GM21367 (cell line): Measurements from ENCODE around the gene AAK1.
"Not testable (repeated sequence)": the region's sequence is repeated elsewhere in the genome, so short reads cannot be mapped to it uniquely, and the experiment has no call there.

Source experiments
- ATAC-seq: cut with Tn5 transposase; IDR thresholded peaks from one replicate; pipeline ENCODE4 v1.9.1; 2021; ENCODE audit not compliant: unreplicated experiment

Gene AAK1

GRCh38 chr2:69576880-69577279 is 66.7 kb downstream of the AAK1 start:
- ATAC-seq = no peak

- no peak for ATAC-seq
These were observed 67.6 kb downstream of the AAK1 start for GRCh38 chr2:69575926-69576325.

DNA sequence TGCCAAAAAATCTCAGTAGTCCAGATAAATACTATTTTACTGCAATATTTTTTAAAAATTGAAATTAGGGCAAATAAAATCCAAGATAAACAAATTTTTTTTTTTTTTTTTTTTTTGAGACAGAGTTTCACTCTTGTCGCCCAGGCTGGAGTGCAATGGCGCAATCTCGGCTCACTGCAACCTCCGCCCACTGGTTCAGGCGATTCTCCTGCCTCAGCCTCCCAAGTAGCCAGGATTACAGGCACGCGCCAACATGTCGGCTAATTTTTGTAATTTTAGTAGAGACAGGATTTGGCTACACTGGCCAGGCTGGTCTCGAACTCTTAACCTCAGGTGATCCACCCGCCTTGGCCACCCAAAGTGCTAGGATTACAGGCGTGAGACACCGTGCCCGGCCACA is 68.2 kb downstream of the AAK1 start:
- not testable (repeated sequence) for ATAC-seq

DNA sequence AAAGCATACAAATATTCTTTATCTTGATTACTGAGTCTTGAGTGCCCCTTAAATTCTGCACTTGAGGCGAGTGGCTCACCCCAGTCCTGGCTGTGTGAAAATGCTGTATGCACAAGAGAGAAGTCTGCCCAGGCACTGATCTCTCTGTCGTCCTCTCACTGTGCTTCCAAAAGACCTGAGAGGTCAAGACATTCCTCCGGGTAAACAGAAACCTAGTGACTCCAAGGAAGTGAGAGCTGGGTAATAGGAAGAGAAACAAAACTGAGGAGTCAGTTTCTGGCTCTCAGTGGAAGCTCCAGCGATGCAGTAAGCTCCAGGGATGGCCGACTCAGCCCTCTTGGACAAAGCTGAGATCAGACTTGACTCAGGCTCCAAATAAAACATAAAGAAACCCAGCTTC is 70.9 kb downstream of the AAK1 start:
- no peak for ATAC-seq

DNA sequence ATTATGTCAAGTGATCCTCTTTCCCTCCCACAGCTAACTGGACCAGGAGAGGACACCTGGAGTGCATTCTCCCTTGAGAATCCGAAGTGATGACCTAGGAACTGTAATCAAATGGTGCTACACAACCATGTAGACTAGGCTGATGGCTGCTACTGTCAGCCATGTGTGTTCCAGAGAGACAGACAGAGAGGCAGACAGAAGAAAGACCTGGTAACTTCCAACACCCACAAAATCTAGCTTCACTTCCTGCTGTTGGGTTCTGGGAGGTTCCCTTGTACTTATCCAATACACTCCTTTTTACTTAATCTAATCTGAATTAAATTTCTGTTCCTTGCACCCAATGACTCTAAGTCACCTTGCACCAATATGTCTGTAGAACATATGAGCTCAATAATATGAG is 72.3 kb downstream of the AAK1 start:
- no peak for ATAC-seq

DNA sequence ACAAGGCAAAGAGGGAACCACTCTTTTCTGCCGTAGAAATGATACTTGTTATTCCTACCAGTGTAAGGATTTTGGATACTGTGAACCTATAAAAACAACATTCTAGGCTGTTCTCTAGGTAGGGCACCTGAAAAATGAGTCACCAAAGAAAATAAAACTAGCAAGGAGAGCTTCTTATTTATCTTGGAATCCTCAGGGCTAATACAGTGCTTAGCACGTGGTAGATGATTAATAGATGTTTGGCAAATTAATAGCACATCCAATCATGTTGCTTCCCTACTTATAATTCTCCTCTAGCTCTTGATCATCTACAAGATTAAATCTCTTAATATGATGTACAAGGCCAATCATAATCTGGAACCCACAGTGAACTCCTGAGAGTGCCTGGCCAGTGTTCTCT is 73.1 kb downstream of the AAK1 start:
- ATAC-seq = no peak

DNA sequence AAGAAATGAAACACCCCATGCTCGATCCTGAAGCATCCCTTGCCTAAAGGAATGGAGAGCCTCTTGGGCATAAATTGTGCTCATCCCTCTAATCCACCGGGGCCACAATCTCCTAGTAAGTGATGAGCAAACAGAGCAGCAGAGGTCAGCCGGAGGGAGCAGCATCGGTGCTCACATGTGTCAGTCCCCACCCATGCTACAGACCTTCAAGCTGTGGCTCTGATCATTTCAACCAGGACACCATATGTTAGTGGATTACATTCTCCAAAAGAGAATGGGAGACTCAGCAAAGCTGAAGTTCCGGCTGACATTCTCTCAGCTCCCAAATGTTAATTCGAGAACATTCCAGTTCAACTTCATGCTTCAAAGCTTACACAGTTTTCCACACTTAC is 75.6 kb downstream of the AAK1 start:
- no peak for ATAC-seq

- ATAC-seq = no peak
These were observed 76.2 kb downstream of the AAK1 start for GRCh38 chr2:69567157-69567908.

DNA sequence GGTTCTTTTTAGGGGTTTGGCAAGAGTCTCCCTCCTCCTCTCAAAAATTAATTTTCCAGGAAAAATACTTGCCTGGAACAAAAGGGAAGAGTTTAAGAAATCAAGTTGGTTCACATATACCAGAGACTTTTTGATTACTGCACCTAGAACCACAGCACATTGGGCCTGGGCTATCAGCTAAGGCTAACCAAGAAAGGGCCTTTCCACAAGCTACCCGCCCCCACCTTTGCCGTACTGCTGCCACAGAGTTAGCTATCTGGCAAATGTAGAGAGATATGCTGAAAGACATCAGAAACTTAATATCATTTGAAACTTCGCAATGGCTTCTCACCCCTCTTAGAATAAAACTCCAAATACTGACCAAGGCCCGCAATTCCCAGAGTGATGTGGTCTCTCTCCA is 76.9 kb downstream of the AAK1 start:
- ATAC-seq = no peak

GRCh38 chr2:69565431-69565839 is 78.1 kb downstream of the AAK1 start:
- ATAC-seq = no peak

GRCh38 chr2:69564604-69565003 is 78.9 kb downstream of the AAK1 start:
- ATAC-seq = no peak

GRCh38 chr2:69563021-69563420 is 80.5 kb downstream of the AAK1 start:
- ATAC-seq = no peak

GRCh38 chr2:69561101-69561500 is 82.4 kb downstream of the AAK1 start:
- no peak for ATAC-seq

DNA sequence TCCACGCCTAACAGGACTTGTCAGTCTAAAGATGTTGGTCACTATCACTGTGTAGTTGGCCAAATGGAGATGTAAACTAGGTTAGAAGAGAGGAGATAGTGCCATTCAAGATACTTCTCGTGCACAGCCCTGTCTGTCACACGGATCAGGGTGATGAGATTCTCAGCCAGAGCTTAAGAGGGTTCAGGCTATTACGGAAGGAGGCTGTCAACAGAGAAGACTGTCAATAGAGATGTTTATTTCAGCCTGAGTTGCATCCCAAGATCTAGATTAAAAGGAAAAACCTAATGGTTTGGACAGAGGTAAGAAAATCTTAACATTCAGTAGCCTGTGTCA is 83.4 kb downstream of the AAK1 start:
- ATAC-seq = no peak

GRCh38 chr2:69559442-69560146 is 83.9 kb downstream of the AAK1 start:
- ATAC-seq = no peak

- no peak for ATAC-seq
These were observed 87.5 kb downstream of the AAK1 start for GRCh38 chr2:69556008-69556407.

GRCh38 chr2:69554981-69555380 is 88.6 kb downstream of the AAK1 start:
- no peak for ATAC-seq

GRCh38 chr2:69554568-69554967 is 89.0 kb downstream of the AAK1 start:
- no peak for ATAC-seq

DNA sequence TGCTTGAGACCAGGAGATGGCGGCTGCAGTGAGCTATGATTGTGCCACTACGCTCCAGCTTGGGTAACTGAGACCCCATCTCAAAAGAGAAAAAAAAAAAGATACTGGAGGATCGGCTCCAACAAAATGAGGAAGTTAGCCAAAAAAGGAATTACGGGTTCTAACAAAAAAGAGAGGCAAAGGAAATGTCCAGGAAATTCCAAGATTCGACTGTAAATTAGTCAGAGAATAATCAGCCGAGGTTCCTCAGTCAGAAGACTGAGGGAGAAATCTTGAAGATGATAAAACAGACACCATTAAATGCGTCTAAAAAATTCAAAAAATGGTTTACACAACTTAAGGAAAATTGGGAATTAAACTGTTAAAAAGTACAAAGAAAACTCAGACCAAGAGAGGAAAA is 89.5 kb downstream of the AAK1 start:
- no peak for ATAC-seq

GRCh38 chr2:69550511-69550910 is 93.0 kb downstream of the AAK1 start:
- not testable (repeated sequence) for ATAC-seq

GRCh38 chr2:69549421-69549820 is 94.1 kb downstream of the AAK1 start:
- ATAC-seq = no peak

GRCh38 chr2:69547984-69548715 is 95.4 kb downstream of the AAK1 start:
- no peak for ATAC-seq
